Nucleus accumbens (tissue), 56 donors: ENCODE measurements around the gene CTNNA3.
"Not testable (repeated sequence)": the region's sequence is repeated elsewhere in the genome, so short reads cannot be mapped to it uniquely, and the experiment has no call there.

Source experiments
- DNase-seq, 56 donors: peaks; one replicate each; lab custom pipeline; 2025; lab: John Stamatoyannopoulos, UW

CTNNA3 gene

DNA sequence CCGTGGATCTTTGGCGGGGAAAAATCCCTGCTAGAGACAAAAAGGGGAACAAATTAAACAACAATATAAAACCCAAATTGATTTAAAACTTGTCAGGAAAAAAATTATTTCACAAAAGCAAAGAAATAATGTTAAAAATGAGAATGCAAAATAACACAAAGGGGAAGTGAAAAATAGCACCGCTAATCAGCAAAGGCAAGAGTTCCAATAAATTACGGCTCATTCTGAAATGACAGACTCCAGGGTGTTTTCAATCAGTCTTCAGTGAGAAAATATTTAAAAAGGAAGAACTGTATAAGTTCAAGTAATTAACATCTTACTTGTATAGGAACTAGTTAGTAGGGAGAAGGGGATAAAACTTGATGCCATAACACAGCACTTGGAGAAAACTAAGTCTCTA is 433.3 kb downstream of the CTNNA3 start:
- no peak for DNase-seq

DNA sequence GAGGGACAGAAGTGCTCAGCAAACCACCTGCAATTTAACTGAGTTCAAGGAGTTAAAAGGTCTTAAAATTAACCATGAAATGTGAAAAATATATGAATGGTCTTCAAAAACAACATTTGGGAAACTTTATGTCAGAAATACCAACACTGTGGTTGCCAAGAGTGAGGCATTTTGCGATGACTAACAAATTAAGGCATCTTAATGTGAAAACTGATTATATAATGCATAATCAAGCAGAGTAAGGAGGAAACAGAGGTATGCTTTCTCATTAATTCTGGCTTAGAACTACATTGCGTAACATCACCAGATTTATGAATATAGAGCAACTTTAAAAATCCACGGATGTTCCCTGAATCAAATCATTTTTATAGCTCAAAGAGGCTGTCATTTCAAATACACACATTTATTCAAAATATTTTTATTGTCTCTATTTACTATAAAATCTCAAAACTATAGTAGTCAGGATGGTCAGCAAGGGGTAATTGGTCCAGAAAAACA is 434.6 kb downstream of the CTNNA3 start:
- no peak for DNase-seq

DNA sequence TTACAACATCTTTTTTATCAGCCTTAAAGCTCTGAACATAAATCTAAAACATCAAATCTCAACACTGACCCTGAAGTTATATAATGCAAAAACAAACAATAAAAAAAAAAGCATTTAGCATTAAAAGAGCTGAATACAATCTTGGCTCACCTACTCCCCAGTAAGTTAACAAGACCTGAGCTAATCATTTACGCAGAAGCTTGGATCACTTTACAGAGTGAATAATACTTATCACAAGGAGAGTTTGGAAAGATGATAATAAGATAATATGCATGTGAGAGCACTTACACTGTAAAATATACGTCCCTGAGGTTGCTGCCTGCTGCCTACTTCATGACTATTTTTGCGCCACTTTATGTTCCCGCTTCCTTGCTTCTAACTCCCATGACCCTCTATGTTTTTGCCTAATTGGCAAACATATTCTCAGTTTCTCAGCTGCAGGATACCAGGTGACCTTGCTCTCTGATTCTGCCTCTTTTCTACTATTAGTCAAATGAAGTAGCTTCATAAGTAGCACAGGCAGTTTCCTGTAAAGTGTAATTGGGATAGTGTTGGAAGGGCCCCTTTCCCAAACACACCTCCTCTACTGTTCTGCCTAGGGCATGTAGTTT is 436.6 kb downstream of the CTNNA3 start:
- no peak for DNase-seq

DNA sequence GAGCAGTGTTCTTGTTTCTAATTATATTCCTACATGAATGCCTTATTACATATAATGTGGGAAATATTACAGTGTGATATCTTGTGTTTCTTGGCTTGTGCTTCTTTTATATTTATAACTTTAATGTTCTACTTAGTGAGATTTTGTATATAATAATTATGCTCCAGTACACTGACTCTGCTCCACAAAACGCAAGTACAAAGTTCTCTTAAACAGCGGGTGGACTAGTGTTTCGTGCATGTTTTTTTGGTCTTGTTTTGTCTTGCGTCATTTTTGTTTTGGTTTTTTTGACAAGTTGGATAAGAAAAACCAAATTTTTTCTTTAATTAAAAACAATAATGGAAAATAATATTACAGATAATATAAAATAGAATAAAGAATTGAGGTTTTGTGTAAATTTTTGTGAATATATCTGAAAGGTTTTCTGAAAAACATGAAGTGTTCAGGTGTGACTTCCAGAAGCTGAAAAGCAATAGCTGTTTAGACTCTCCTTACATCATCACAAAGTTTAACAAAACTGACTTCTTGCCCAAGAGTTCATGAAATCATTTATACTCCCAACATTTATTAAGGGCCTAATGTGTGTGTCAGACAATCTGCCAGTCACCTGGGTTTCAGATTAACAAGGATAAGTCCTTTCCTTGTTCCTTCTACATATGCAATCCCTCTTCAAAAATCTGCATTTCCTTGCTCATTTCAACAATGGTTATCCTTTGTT is 438.4 kb downstream of the CTNNA3 start:
- no peak for DNase-seq

DNA sequence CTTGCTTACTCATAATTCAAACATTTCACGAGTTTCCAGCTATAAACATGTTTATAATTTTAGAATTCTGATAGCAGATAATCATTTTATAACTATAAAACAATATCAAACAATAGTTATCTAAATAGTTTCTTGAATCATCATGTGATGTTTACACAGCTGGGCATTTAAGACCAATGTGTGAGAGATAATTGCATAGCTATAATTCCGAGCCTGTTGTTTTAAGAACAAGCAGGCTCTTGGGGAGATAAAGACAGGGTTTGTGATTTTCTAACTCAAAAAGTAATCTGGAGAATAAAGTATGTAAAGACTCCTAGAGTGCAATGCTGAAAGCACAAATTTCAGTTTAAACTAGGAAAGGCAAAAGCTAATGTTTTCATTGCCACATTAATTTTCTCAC is 439.0 kb downstream of the CTNNA3 start:
- DNase-seq, result no peak

DNA sequence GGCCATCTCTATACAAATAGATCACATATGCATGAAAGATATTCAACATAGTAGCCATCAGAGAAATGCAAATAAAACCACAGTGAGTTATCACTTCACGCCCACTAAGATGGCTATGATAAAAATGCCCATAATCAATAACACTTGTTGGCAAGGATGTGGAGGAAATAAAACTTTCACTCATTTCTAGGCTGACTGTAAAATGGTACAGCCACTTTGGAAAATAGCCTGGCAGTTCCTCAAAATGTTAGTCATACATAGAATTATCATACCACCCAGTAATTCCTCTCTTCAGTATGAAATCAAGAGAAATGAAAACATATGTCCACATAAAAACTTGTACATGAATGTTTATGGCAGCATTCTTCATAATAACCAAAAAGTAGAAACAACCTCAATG is 445.3 kb downstream of the CTNNA3 start:
- DNase-seq, result no peak

DNA sequence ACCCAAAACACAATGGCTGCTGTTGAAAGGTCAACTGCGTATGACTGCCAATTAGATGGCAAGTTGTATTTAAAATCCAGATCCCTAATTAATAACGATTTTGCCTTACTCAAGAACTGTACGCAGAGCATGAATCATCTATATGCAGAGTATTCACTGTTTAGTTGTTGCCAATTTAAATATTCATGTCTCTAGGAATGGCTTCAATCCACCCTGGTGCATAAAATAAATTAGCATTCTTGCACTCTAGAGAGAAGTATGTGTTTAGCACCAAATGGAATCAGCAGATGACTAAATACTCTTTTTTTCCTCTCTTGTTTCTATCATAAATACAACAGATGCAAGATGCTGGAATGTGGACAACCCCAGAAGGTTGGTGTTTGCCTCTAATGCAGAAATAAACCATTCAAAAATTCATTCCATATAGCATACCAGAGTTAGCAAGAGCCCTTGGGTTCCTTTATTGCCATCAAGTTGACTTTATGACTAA is 449.9 kb downstream of the CTNNA3 start:
- DNase-seq, result no peak

DNA sequence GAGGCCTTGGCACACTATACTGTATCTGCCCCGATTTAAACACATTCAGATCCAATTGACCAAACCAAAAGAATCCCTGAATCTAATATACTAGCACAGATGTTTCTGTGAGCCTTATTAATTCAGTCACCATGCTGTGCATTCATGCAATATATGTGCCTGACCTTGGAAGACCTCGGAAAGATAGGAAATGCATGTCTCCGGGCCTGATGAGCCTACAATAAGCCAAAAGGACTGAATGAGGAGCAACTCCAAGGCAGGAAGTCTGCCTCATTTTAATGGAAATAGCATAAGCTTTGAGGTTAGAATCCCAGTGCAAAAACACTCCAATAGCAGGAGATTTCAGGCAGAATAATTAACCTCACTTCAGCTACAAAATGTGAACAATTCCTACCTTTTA is 453.5 kb downstream of the CTNNA3 start:
- no peak for DNase-seq

DNA sequence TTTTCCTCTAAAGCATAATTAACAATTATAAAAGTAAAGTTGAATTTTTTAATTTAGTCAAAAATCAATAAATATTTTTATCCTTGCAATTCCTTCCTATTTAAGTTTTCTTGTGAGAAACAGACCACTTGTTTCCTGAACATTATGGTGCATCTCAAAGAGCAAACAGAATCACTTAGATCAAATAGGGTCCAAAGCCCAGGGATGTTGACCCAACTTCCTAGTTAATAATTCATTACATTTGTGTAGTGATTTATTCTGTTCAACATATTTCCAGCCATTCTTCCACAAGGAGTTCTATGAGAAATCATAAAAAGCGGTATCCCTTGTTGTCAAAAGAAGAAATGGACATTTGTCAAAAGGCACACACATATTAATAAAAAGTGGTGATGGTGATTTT is 454.5 kb downstream of the CTNNA3 start:
- no peak for DNase-seq

DNA sequence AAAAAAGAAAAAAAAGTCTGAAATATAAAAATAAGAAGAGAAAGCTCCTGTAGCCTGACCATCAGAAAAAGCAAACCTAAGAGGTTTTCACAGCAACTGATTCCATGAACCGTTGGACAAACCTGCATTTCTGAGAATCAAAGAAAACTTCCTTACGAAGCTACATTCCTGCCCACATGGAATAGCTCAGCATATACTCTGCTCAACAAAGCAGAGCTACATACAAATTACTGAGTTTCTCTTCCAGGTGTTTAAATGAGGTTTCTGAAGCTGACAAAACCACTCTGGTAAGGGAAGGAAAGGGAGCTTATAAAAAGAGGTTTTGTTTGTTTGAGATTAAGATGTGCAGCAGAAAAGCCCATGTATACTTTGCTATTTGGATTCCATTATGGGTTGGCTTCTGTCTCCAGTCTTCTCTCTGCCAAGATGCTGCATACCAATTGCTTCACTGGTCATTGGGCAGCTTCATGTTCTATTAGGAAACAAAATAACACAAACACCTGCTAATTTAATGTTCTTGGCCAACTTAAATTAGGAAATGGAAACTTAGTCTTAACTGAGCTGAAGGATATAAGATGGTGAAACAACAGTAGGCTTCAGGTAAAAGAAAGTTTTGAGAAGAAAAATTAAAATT is 456.0 kb downstream of the CTNNA3 start:
- DNase-seq, result no peak

DNA sequence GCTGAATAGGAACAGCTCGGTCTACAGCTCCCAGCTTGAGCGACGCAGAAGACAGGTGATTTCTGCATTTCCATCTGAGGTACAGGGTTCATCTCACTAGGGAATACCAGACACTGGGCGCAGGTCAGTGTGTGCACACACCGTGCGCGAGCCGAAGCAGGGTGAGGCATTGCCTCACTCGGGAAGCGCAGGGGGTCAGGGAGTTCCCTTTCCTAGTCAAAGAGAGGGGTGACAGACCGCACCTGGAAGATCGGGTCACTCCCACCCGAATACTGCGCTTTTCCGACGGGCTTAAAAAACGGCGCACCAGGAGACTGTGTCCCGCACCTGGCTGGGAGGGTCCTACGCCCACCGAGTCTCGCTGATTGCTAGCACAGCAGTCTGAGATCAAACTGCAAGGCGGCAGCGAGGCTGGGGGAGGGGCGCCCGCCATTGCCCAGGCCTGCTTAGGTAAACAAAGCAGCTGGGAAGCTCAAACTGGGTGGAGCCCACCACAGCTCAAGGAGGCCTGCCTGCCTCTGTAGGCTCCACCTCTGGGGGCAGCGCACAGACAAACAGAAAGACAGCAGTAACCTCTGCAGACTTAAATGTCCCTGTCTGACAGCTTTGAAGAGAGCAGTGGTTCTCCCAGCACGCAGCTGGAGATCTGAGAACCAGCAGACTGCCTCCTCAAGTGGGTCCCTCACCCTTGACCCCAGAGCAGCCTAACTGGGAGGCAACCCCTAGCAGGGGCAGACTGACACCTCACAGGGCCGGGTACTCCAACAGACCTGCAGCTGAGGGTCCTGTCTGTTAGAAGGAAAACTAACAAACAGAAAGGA is 465.1 kb downstream of the CTNNA3 start:
- DNase-seq, result not testable (repeated sequence)

DNA sequence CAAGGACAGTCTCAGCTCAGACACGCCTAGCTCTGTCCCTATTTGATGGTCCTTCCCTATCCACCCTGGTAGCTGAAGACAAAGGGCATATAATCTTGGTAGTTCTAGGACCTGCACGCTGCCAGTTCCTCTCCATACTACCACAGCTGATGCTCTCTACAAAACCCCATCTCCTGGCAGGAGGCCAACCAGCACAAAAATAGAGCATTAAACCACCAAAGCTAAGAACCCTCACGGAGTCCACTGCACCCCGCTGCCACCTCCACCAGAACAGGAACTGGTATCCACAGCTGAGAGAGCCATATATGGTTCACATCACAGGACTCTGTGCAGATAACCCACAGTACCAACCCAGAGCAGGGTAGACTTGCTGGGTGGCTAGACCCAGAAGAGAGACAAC is 470.8 kb downstream of the CTNNA3 start:
- no peak for DNase-seq

DNA sequence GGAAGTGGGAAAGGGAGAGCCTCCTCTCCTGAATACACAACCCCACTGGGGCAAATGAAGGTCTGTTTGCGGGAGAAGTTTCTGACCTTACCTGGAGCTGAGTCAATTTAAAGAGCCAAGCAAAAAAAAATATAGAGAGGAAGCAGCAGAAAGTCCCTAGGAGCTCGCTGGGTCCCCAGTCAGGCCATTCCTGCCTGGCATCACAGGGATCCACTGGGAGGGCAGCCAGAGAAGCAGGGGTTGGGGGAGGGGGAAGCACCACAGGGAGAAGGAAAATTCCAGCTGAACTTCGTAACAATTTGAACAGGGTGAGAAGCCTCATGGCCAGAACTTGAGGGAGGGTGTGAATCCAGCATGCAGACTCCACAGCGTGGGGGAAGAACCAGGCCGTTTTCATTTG is 471.4 kb downstream of the CTNNA3 start:
- no peak for DNase-seq

DNA sequence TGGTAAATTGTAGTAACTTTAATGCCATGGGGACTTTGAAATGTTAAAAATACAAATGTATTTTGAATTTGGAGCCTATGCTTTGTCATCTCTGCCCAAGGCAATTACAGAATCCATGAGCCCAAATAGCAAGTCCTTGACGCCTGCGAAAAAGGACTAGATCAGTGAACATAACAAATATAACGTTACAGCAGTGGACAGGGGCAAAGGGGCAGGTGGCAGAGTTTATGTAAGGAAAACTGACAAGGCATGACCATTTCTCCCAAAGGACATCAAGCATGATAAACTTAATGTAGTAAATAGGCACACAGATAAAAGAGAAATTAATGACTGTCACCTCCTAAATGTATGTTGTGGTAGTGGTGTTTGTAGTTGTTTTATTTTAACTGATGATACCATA is 473.1 kb downstream of the CTNNA3 start:
- no peak for DNase-seq

DNA sequence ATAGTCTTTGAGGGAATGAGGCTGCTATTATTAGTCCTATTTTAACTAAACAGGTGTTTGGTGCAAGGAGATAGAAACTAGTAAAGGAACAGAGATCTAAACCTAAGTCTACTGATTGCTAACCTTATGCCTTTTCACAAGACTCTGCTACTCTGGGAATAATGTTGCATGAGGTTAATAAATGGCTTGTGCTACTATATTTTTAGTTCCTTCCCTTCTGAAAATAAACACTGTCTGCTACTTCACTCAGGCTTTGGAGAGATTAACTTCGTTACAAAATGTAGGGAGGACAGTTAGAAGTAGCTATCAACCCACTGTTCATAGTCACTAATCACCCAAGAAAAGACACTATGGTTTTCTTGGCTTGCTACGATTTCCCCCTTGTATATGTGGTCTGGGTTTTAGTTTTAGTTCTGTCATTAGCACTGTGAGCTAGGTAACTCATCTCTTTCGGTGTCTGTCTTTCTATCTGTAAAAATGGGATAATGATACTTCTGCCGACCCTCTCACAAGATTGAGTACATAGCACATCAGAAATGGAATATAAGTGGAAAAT is 474.0 kb downstream of the CTNNA3 start:
- no peak for DNase-seq

DNA sequence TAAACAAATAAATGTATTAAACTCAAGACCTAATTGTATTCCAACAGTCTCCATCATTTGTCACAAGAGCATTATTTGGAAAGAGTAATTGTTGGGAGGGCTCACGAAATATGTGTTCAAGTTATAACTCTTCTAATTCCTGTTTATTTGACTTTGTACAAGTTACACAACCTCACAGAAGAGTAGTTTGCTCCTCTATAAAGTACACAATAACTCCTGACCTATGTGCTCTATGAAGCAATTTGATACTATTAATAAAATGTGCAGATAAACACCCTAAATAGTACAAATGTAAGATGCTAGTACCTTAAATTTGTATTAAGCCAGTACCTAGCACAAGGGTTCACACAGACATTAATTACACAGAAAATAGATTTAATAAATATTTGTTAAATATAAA is 484.3 kb downstream of the CTNNA3 start:
- DNase-seq, result no peak

DNA sequence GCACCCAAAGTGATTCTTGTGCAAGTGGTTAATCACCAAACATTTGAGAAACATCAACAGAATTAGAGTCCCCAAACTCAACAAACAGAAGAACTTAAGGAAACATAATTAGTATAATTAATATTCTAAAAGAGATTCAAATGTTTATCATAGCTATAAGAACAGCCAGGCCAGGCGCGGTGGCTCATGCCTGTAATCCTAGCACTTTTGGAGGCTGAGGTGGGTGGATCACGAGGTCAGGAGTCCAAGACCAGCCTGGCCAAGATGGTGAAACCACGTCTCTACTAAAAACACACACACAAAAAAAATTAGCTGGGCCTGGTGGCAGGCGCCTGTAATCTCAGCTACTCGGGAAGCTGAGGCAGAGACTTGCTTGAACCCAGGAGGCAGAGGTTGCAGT is 488.1 kb downstream of the CTNNA3 start:
- not testable (repeated sequence) for DNase-seq

DNA sequence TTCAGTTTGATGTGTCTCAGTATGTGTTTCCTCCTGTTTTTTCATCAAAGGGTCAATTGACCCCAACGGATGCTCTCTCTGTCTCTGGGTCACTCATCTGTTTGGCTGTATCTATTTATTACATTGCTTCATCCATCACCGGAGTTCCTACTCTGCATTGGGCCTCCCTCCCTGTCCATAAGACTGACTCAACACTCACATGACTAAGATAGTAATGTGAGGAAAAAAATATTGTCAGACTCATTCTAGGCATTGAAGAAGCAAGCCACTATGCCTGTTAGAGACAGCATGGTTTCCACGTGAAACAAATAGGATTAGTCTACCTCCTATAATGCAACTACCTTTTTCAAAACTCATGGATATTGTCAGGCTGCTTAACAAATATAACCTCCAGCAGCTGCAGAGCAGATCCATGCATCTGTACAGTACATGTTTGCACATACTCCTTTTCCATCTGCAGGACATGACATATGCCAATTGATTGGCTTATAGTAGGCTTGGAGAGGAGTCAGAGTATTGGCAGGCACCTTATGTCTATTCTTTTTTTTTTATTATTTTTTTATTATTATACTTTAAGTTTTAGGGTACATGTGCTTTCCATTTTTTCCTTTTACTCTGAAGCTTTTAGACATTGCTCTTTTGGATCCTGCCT is 495.0 kb downstream of the CTNNA3 start:
- no peak for DNase-seq

DNA sequence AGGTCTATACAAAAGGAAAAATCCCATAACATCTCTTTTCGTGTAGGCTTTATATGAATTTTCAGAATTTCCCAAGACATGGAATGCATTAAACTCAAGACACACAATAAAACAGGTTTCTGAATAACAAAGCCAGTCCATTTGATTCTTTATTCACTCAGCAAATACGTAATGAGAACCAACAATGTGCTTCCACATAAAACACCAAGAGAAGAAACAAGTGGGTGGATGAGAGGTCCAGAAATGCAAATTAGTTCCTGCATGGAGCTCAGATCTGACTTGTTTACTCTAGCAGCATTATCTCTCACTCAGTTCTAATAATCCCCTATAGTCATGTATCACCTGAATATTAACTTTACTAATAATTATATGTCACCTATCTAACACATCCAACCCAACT is 520.6 kb downstream of the CTNNA3 start:
- no peak for DNase-seq

DNA sequence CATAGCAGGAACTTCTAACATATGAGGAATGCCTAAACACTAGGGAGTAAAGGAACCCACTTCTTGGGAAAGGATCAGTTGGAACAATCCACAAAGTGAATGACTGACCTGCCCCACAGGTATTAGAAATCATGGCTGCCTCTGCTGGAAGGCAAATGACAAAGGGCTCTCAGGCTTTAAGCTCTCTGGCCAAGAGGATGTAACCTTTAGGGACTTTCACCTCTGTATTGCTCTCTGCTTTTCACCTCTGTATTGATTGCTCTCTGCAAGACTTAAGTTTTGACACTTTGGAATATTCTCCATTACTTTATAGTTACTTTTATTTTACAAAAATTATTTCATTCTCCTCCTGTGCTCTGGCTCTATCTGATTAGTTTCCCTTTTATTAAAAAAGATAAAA is 522.2 kb downstream of the CTNNA3 start:
- no peak for DNase-seq
